CD14-positive monocyte (primary cell): ENCODE data around the gene ANKRD28. TPM values are rescaled to one million over a fixed set of nuclear protein-coding genes. Genes with fewer than 3 reads are reported as not detected.

Experiments used
- DNase-seq, 3 donors: peaks; one replicate each; pipeline ENCODE4 v3.0.0-alpha.2; 2011 to 2022
- H2AFZ ChIP-seq: 2 replicates; pipeline ENCODE4 v1.6.0; 2012; ENCODE audit warnings: mild to moderate bottlenecking, low read depth, low read length, inconsistent platforms; ENCODE audit not compliant: insufficient read depth, poor library complexity, severe bottlenecking
- H3K27ac ChIP-seq, 2 donors: 1 replicate in 1 of 2; 2 replicates in 1 of 2; pipeline ENCODE4 v1.5.1; 2012 to 2013; ENCODE audit warnings: low read length in 2 of 2, control low read depth in 1 of 2, inconsistent platforms in 1 of 2, low read depth in 1 of 2, mild to moderate bottlenecking in 1 of 2
- H3K27me3 ChIP-seq, 2 donors: one replicate each; pipeline versions ENCODE4 v1.6.0 to v1.6.1; 2011 to 2013; ENCODE audit warnings: low read length in 2 of 2; ENCODE audit not compliant: control insufficient read depth in 2 of 2, insufficient read depth in 2 of 2
- H3K36me3 ChIP-seq, 2 donors: replicated peaks in 1 of 2; 1 replicate in 1 of 2; 2 replicates in 1 of 2; pipeline versions ENCODE4 v1.5.1 to v1.6.1; 2012 to 2013; ENCODE audit warnings: low read length in 2 of 2, control low read depth in 1 of 2, inconsistent platforms in 1 of 2, mild to moderate bottlenecking in 1 of 2; ENCODE audit not compliant: insufficient read depth in 2 of 2, control insufficient read depth in 1 of 2
- H3K4me1 ChIP-seq, 2 donors: 1 replicate in 1 of 2; 2 replicates in 1 of 2; pipeline versions ENCODE4 v1.5.1 to v1.6.1; 2012 to 2013; ENCODE audit warnings: low read length in 2 of 2, control low read depth in 1 of 2, inconsistent platforms in 1 of 2, mild to moderate bottlenecking in 1 of 2, moderate library complexity in 1 of 2; ENCODE audit not compliant: insufficient read depth in 2 of 2, control insufficient read depth in 1 of 2
- H3K4me2 ChIP-seq: replicated peaks from 2 replicates; pipeline ENCODE3; 2012; ENCODE audit warnings: low read length, moderate library complexity, mild to moderate bottlenecking; ENCODE audit not compliant: poor library complexity, severe bottlenecking; ENCODE audit errors: extremely low read depth
- H3K4me3 ChIP-seq, 3 experiments: fragments of 200-600 bp in 1 of 3; sonication (generic) in 1 of 3; replicated peaks in 1 of 3; 1 replicate in 2 of 3; 2 replicates in 1 of 3; pipeline ENCODE4 v1.5.1; 2011 to 2013; ENCODE audit warnings: low read length in 3 of 3, mild to moderate bottlenecking in 3 of 3, control low read depth in 2 of 3, low read depth in 2 of 3, inconsistent platforms in 1 of 3, moderate library complexity in 1 of 3
- H3K79me2 ChIP-seq: 2 replicates; pipeline ENCODE4 v1.6.0; 2012; ENCODE audit warnings: mild to moderate bottlenecking, control low read depth, inconsistent platforms, low read length, moderate library complexity; ENCODE audit not compliant: insufficient read depth
- H3K9ac ChIP-seq: 2 replicates; pipeline ENCODE4 v1.6.0; 2017; ENCODE audit warnings: low read length, mild to moderate bottlenecking; ENCODE audit not compliant: insufficient read depth, poor library complexity, severe bottlenecking
- H3K9me3 ChIP-seq, 2 donors: replicated peaks in 1 of 2; 1 replicate in 1 of 2; 2 replicates in 1 of 2; pipeline versions ENCODE4 v1.5.1 to v1.6.1; 2012 to 2013; ENCODE audit warnings: low read length in 2 of 2, control low read depth in 1 of 2; ENCODE audit not compliant: control insufficient read depth in 1 of 2, insufficient read depth in 1 of 2
- H4K20me1 ChIP-seq: 2 replicates; pipeline ENCODE4 v1.6.0; 2012; ENCODE audit warnings: mild to moderate bottlenecking, low read length, control low read depth, moderate library complexity; ENCODE audit not compliant: insufficient read depth
- H3K27ac Mint-ChIP-seq, 7 donors: one replicate each; pipeline ENCODE4 v1.8.0; 2020; ENCODE audit warnings: mild to moderate bottlenecking in 7 of 7, mixed read lengths in 7 of 7, moderate library complexity in 6 of 7, inconsistent platforms in 2 of 7
- H3K27me3 Mint-ChIP-seq, 3 donors: one replicate each; pipeline ENCODE4 v1.8.0; 2021 to 2022; ENCODE audit warnings: low read depth in 3 of 3, mild to moderate bottlenecking in 3 of 3, mixed read lengths in 3 of 3, moderate library complexity in 3 of 3, inconsistent platforms in 1 of 3
- H3K36me3 Mint-ChIP-seq, 2 donors: one replicate each; pipeline ENCODE4 v1.8.0; 2020; ENCODE audit warnings: mixed read lengths in 2 of 2, inconsistent platforms in 1 of 2, mild to moderate bottlenecking in 1 of 2
- H3K4me1 Mint-ChIP-seq: one replicate; pipeline ENCODE4 v1.8.0; 2020; ENCODE audit warnings: mild to moderate bottlenecking, mixed read lengths
- H3K4me3 Mint-ChIP-seq, 2 donors: one replicate each; pipeline ENCODE4 v1.8.0; 2020; ENCODE audit warnings: mild to moderate bottlenecking in 2 of 2, mixed read lengths in 2 of 2, moderate library complexity in 1 of 2
- H3K9me3 Mint-ChIP-seq, 7 donors: one replicate each; pipeline ENCODE4 v1.8.0; 2020 to 2022; ENCODE audit warnings: mixed read lengths in 7 of 7, mild to moderate bottlenecking in 6 of 7, moderate library complexity in 6 of 7, inconsistent platforms in 2 of 7
- CTCF ChIP-seq: fragments of 200-600 bp; IDR thresholded peaks from one replicate; pipeline ENCODE4 v1.8.0; 2022; ENCODE audit warnings: antibody characterized with exemption, mild to moderate bottlenecking
- intact Hi-C, 2 donors: fragments of 100-400 bp; cut with micrococcal nuclease; formaldehyde crosslinking; loops; one replicate each; pipeline versions ENCODE4 v1.15.0 to v1.15.1; 2023
- polyA plus RNA-seq, 3 donors: library from polyadenylated mRNA; depleted of rRNA in 1 of 3; unstranded in 2 of 3; stranded (reverse) in 1 of 3; fragments of 300-500 nt in 2 of 3; fragments of >200 nt in 1 of 3; fragmentation: Illumina TruSeq in 2 of 3; gene quantifications; 1 replicate in 2 of 3; 2 replicates in 1 of 3; pipeline ENCODE4 v1.2.3, GENCODE V29; 2012 to 2021

ANKRD28 gene
- polyA plus RNA-seq, 3 donors: 5.9 to 11.5 (median 7.9) TPM

GRCh38 chr3:15800780-15801179 lies 3.0 kb upstream of the ANKRD28 start:
- Histone ChIP-seq H3K27ac (no peak overlapping the region), H3K36me3 (no peaks in the 10 kb centered on the region), H3K9ac (no peak overlapping the region), H4K20me1 (no peaks in the 10 kb centered on the region), H3K27me3 (no peaks in the 10 kb centered on the region), H3K4me3 (no peak overlapping the region), H3K4me2 (no peak overlapping the region), H3K9me3 (no peaks in the 10 kb centered on the region), H2AFZ (no peak overlapping the region), H3K79me2 (peaks cover 21% of the 10 kb centered on the region), H3K4me1 (peaks cover 29 to 51% of the 10 kb centered on the region in 2 donors)
- Mint-ChIP-seq H3K4me1 (peaks cover 57% of the 10 kb centered on the region), H3K27me3 (no peaks in the 10 kb centered on the region), H3K27ac (peak overlapping the region in 4 of 7 donors; percentile 10 to 68 (median 40)), H3K36me3 (peaks cover 2 to 3% of the 10 kb centered on the region in 2 donors), H3K9me3 (no peaks in the 10 kb centered on the region), H3K4me3 (no peak overlapping the region)
- intact Hi-C loops: loop anchor here in 1 of 2 donors (10.0 kb wide), 1 partner anchor 116 kb away; no protein-coding TSS in a partner anchor
- no peak for TF ChIP-seq CTCF
- no peak for DNase-seq

DNA sequence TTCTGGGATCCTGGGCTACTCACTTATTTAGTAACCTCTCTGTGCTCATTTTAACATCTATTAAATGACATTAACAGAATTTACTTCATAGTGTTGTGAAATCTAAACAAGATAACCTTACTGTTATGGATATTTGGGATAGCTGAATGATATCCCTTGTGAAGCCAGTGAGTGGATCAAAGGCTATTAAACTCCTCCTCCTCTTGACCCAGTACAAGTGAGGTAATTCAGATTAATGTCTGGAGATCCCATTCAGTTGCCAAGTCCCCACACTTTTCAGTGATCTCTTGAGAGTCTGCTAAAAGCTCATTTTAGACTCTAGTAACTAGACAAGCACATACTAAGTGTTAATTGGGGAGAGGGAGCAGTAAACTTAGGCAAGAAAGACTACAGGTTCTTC lies 2.5 kb upstream of the ANKRD28 start:
- Mint-ChIP-seq H3K36me3 (peaks cover 2 to 3% of the 10 kb centered on the region in 2 donors), H3K27me3 (no peaks in the 10 kb centered on the region), H3K4me1 (peaks cover 59% of the 10 kb centered on the region), H3K4me3 (no peak overlapping the region), H3K9me3 (no peaks in the 10 kb centered on the region), H3K27ac (peak overlapping the region in 4 of 7 donors; percentile 8 to 68 (median 34))
- no peak for DNase-seq
- no peaks in the 10 kb centered on the region for H3K27me3 ChIP-seq
- H2AFZ ChIP-seq: no peak overlapping the region
- H3K36me3 ChIP-seq: no peaks in the 10 kb centered on the region
- H4K20me1 ChIP-seq: no peaks in the 10 kb centered on the region
- H3K79me2 ChIP-seq: peaks cover 26% of the 10 kb centered on the region
- H3K9ac ChIP-seq: no peak overlapping the region
- H3K9me3 ChIP-seq: no peaks in the 10 kb centered on the region
- H3K27ac ChIP-seq: no peak overlapping the region
- H3K4me1 ChIP-seq: peaks cover 33 to 52% of the 10 kb centered on the region in 2 donors
- TF ChIP-seq CTCF: no peak
- no peak overlapping the region for H3K4me3 ChIP-seq
- intact Hi-C loops: loop anchor here in 1 of 2 donors (10.0 kb wide), 1 partner anchor 116 kb away; no protein-coding TSS in a partner anchor
- H3K4me2 ChIP-seq: no peak overlapping the region
